Measurements from ENCODE around the gene IL31. TPM values are rescaled to one million over a fixed set of nuclear protein-coding genes. Genes with fewer than 3 reads are reported as not detected.
"Not testable (repeated sequence)": the region's sequence is repeated elsewhere in the genome, so short reads cannot be mapped to it uniquely, and the experiment has no call there.

Gene IL31
- total RNA-seq = not detected
- long read RNA-seq = 0 reads

- ATAC-seq (no peak), DNase-seq (no peak)
- intact Hi-C loops (cut with micrococcal nuclease) = no loop called here
Measured at GRCh38 chr12:122174155-122174845, at the start of gene IL31. IL31 (minus strand) TSS chr12:122174221; CDS start chr12:122174172, 49 bp downstream.

- no peak for ATAC-seq
- intact Hi-C loops (cut with micrococcal nuclease) = no loop called here
Measured at GRCh38 chr12:122216445-122216844, 42.4 kb upstream of the IL31 start.

DNA sequence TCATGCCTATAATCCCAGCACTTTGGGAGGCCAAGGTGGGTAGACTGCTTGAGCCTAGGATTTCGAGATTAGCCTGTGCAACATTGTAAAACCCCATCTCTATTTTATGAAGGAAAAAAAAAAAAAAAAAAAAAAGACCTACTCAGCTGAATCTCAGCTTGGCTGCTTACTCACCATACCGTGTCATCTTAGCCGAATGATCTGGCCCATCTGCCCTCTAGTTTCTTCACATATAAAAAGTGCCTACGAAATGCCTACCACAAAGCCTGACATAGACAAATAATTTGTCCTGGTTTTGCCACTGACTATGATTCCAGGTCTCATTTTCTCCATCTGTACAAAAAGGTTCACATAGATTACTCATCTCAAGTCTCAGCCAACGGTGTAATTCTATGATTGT lies 41.8 kb upstream of the IL31 start:
- DNase-seq (no peak), ATAC-seq (no peak)
- intact Hi-C loops (cut with micrococcal nuclease) = no loop called here

More at GRCh38 chr12:122216445-122216844, 42.4 kb upstream of the IL31 start:
- DNase-seq = no peak

DNA sequence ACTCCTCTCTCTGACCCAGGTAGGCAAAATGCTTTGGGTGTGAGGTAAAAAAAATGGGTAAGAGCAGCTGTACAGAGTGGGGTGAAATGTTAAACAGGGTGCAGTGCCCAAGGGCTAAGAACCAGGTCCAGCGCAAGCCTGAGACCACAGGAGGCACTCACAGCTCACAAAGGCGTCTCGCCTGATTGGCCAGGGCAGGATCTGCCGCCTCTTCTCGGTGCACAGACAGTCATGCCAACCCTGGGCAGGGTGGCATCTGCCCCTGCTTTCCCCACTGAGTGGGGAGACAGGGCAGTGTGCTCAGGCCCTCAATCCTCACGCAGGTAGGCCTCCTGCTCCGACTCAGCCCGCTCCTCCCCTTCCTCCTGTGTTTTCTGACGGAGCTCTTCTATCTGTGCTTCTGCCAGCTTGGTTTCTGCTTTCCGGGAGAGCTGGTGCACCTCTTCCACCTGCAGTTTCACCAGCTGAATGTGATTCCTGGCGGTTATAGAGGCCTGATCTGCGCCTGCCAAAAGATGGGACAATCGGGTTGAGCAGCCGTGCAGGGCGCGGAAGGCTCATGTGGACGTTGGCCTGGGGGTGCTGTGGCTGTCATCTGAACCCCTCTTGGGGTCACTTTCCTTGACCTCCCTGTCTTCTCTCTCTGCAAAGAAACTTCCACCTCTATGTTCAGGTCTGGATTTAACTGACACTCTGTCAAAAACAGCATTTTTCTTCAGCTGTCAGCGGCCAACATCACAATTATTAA lies 34.2 kb upstream of the IL31 start:
- ATAC-seq (no peak), DNase-seq (no peak)
- intact Hi-C loops (cut with micrococcal nuclease) = no loop called here

GRCh38 chr12:122207391-122207790 lies 33.4 kb upstream of the IL31 start:
- ATAC-seq = no peak
- no peak for DNase-seq
- intact Hi-C loops (cut with micrococcal nuclease) = no loop called here

DNA sequence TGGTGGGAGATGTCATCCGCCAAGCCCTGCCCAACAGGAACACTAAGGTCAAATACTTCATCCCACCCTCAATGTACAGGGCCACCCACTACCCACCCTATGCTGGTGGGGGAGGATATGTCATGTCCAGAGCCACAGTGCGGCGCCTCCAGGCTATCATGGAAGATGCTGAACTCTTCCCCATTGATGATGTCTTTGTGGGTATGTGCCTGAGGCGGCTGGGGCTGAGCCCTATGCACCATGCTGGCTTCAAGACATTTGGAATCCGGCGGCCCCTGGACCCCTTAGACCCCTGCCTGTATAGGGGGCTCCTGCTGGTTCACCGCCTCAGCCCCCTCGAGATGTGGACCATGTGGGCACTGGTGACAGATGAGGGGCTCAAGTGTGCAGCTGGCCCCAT lies 33.0 kb upstream of the IL31 start:
- intact Hi-C loops (cut with micrococcal nuclease) = no loop called here
- no peak for ATAC-seq

DNA sequence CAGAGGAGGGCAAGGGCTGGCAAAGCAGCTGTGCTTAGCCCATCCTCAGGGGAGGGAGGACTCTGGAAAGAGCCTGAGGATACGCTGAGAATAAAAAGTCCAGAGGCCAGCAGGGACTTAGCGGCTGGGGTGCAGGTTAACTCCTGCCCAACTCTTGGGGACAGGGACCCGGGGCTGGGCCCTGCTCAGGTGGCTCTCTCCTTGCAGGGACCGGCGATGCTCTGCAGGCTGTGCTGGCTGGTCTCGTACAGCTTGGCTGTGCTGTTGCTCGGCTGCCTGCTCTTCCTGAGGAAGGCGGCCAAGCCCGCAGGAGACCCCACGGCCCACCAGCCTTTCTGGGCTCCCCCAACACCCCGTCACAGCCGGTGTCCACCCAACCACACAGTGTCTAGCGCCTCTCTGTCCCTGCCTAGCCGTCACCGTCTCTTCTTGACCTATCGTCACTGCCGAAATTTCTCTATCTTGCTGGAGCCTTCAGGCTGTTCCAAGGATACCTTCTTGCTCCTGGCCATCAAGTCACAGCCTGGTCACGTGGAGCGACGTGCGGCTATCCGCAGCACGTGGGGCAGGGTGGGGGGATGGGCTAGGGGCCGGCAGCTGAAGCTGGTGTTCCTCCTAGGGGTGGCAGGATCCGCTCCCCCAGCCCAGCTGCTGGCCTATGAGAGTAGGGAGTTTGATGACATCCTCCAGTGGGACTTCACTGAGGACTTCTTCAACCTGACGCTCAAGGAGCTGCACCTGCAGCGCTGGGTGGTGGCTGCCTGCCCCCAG lies 32.3 kb upstream of the IL31 start:
- intact Hi-C loops (cut with micrococcal nuclease) = no loop called here
- DNase-seq (no peak), ATAC-seq (no peak)

More for the DNA sequence above, 33.0 kb upstream of the IL31 start:
- DNase-seq = no peak

- intact Hi-C loops (cut with micrococcal nuclease) = no loop called here
- DNase-seq = no peak
Measured at GRCh38 chr12:122205053-122205925, 31.3 kb upstream of the IL31 start.

DNA sequence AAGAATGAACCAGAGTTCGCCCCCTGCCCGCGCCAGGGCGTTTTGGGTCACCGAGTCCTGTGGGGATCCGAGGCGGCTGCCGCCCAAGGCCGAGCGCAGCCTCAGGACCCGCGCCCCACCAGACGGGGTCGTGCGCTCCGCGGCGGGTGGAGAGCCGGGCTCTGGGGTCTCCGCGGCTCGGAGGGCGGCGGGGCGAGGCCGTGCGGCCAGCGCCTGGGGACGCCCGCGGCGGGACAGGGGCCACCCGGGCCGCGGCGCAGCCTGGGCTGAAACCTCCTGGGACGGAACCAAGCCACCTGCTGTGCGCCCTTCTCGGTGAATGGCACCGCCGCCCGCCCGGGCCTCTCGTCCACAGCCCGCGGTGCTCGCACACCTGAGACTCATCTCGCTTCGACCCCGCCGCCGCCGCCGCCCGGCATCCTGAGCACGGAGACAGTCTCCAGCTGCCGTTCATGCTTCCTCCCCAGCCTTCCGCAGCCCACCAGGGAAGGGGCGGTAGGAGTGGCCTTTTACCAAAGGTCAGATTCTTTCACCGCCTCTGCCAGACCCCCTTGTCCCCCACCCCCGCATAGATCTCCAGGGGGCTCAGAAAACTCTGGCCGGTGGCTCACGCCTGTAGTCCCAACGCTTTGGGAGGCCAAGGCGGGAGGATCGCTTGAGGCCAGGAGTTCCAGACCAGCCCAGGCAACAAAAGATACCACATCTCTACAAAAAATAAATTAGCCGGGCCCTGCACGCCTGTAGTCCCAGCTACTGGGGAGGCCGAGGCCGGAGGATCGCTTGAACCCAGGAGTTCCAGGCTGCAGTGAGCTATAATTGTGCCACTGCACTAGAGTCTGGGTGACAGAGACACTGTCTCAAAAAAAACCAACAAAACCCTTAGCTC lies 30.4 kb upstream of the IL31 start:
- intact Hi-C loops (cut with micrococcal nuclease) = no loop called here
- ATAC-seq (no peak), DNase-seq (no peak)

More at GRCh38 chr12:122205053-122205925, 31.3 kb upstream of the IL31 start:
- ATAC-seq = no peak

- DNase-seq = peak; percentile 74
- intact Hi-C loops (cut with micrococcal nuclease) = no loop called here
Measured at GRCh38 chr12:122203301-122204166, 29.5 kb upstream of the IL31 start, which contains the start of gene B3GNT4. B3GNT4 (plus strand) TSS chr12:122203709; CDS start chr12:122204619, 910 bp downstream.

GRCh38 chr12:122202811-122203210 lies 28.8 kb upstream of the IL31 start:
- intact Hi-C loops (cut with micrococcal nuclease); ATAC-seq; DNase-seq: not testable (repeated sequence)

More at GRCh38 chr12:122203301-122204166, 29.5 kb upstream of the IL31 start, which contains the start of gene B3GNT4:
- ATAC-seq = peak; percentile 78

DNA sequence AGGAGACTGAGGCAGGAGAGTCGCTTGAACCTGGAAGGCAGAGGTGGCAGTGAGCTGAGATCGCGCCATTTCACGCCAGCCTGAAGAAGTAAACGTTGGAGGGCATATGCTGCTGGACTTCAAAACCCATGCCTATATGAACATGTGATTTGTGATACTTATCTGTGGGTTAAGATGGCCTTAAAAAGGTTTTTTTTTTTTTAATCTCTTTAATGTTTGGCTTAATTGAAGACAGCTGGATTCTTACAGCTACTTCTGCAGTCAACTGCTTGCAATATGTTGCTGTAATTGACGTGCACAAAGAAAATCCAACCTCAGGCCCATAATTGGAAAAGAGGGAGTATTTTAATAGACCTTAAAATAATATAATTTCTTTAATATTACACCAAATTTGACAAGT lies 28.0 kb upstream of the IL31 start:
- intact Hi-C loops (cut with micrococcal nuclease) = no loop called here
- no peak for ATAC-seq
- no peak for DNase-seq

DNA sequence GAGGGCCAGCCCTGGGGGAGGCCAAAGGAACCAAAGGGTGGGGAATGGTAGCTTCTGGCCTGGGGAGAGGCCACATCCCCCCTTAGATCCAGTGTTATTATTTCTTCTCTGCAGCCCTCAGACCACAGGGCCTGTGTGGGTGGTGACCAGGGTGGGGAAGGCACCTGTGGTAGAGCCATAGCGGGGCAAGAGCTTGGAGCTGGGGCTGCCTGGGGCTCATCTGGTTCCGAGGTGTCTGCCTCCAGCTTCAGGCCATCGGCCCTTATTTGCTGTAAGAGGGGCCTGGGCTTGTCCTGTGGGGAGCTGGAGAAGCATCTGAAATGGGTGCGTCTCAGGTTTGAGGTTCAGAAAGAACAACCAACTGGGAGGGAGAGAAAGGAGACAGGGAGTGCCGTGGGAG lies 27.4 kb upstream of the IL31 start:
- no peak for DNase-seq
- no peak for ATAC-seq
- intact Hi-C loops (cut with micrococcal nuclease) = no loop called here

DNA sequence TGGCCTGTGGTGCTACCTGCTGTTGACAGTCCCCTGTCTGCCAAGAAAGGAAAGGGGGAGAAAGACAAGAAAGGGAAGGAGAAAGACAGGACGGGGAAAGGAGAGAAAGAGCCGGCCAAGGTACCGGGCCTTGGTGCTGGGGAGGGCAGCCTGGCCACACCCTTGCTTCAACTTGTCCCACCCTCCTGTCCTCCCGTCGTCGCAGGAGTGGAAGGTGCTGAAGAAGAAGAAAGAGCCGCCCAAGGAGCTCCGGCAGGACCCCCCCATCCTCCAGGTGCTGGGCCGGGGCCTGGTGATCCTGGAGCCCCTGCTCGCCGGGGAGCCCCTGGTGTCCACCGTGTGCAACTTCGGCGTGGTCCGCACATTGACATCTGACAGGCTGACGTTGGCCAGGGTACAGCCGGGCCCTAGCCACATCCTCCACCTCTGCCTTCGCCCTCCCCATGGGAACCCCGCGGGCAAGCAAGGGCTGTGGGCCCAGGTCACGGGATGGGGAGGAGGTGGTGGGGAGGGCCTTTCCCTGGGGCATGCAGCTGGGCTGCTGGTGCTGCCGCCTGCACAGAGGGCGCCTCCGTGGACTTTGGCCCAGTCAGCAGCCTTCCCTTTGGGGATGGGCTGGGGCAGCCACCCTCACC lies 26.6 kb upstream of the IL31 start:
- intact Hi-C loops (cut with micrococcal nuclease) = no loop called here
- ATAC-seq (no peak), DNase-seq (no peak)

GRCh38 chr12:122199484-122200355 lies 25.7 kb upstream of the IL31 start:
- intact Hi-C loops (cut with micrococcal nuclease) = no loop called here
- DNase-seq = no peak
- no peak for ATAC-seq

DNA sequence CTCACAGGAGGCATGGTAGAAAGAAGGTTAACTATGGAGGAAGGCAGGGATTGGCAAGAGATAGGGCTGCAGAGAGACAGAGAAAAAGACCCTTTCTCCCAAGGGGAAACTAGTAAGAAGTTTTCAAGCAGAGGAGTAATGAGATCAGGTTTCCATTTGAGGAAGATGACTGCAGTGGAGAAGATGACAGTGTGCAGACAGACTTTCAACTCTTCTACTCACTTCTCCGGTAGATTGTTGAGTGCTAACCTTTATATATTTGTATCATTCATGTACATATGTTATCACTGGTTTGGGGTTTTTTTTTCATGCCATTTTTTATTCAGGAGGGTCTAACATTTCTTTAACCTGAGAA lies 23.6 kb upstream of the IL31 start:
- DNase-seq (no peak), ATAC-seq (no peak)
- intact Hi-C loops (cut with micrococcal nuclease) = no loop called here

Data from left ventricle myocardium superior (tissue), 1 donor.